ENCODE measurements around the gene DEFB113. TPM values are rescaled to one million over a fixed set of nuclear protein-coding genes. Genes with fewer than 3 reads are reported as not detected.

DEFB113 gene
- total and polyA plus RNA-seq, 2 experiments from 2014 or later: not detected

DNA sequence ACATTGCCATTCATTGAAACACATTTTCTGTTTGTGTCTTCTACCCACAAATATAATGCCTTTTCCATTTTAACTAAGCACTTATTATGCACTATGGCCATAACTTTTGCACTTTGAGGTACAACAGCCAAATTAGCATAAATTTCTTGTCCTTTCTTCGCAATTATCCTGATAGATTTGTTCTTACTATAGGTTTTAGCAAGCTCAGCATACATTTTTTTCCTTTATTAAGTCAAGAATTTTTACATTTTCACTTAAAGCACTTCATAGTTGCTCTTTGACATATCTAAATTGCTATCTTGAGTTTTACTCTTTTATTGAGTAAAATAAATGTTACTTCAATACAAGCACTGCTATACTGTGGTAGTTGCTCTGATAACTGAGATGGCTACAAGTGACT is 11.2 kb downstream of the DEFB113 start:
- Histone ChIP-seq H3K9me2 (ENCODE audit: insufficient read depth) (no peaks in the 10 kb centered on the region), H3K4me1 (ENCODE audit: insufficient read depth) (no peaks in the 10 kb centered on the region; the same call in 1 of the 2 replicates), H3K4me2 (no peak overlapping the region), H3F3A (replicated peaks; ENCODE audit: low read depth) (no peaks in the 10 kb centered on the region), H4K20me1 (replicated peaks; ENCODE audit: insufficient read depth) (no peaks in the 10 kb centered on the region), H3K79me2 (replicated peaks; ENCODE audit: insufficient read depth) (no peaks in the 10 kb centered on the region), H3K36me3 (ENCODE audit: insufficient read depth) (peaks cover 3% of the 10 kb centered on the region; the same call in 1 of the 2 replicates), H3K27ac (ENCODE audit: low read depth) (no peak overlapping the region), H3K4me3 (no peak overlapping the region), H2AFZ (no peak overlapping the region), H3K27me3 (ENCODE audit: insufficient read depth) (no peaks in the 10 kb centered on the region)
- Mint-ChIP-seq H3K9me3 (peaks cover 8% of the 10 kb centered on the region; the same call in 2 of the 3 replicates), H3K4me1 (no peaks in the 10 kb centered on the region), H3K36me3 (ENCODE audit: low read depth) (peaks cover 11% of the 10 kb centered on the region; the same call in 2 of the 3 replicates), H3K27ac (no peak overlapping the region), H3K4me3 (no peak overlapping the region), H3K27me3 (ENCODE audit: insufficient read depth, low read depth, poor library complexity) (no peaks in the 10 kb centered on the region)
- no peak for DNase-seq (ENCODE audit: low spot score)
- no peak for TF ChIP-seq EZH2 (IDR thresholded peaks at IDR 0.05; ENCODE audit: low read depth, unreplicated experiment)
- TF ChIP-seq ZNF462 (CRISPR knock-in tag; IDR thresholded peaks at IDR 0.05): no peak
- no peak for TF ChIP-seq REST (IDR thresholded peaks at IDR 0.05; ENCODE audit: unreplicated experiment)
- no peak for TF ChIP-seq ZNF331 (CRISPR knock-in tag; IDR thresholded peaks at IDR 0.05; ENCODE audit: low read depth)
- TF ChIP-seq STAT1 (IDR thresholded peaks at IDR 0.05; ENCODE audit: unreplicated experiment): no peak
- TF ChIP-seq, protein P1, sequence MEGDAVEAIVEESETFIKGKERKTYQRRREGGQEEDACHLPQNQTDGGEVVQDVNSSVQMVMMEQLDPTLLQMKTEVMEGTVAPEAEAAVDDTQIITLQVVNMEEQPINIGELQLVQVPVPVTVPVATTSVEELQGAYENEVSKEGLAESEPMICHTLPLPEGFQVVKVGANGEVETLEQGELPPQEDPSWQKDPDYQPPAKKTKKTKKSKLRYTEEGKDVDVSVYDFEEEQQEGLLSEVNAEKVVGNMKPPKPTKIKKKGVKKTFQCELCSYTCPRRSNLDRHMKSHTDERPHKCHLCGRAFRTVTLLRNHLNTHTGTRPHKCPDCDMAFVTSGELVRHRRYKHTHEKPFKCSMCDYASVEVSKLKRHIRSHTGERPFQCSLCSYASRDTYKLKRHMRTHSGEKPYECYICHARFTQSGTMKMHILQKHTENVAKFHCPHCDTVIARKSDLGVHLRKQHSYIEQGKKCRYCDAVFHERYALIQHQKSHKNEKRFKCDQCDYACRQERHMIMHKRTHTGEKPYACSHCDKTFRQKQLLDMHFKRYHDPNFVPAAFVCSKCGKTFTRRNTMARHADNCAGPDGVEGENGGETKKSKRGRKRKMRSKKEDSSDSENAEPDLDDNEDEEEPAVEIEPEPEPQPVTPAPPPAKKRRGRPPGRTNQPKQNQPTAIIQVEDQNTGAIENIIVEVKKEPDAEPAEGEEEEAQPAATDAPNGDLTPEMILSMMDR (conservative IDR thresholded peaks at IDR 0.05; ENCODE audit: low read depth in 2 of 2): no peak
- TF ChIP-seq EZH2phosphoT487 (IDR thresholded peaks at IDR 0.05; ENCODE audit: unreplicated experiment): no peak
- TF ChIP-seq ETS1 (IDR thresholded peaks at IDR 0.05): no peak
- no peak for TF ChIP-seq POLR2AphosphoS5 (IDR thresholded peaks at IDR 0.05; ENCODE audit: low read depth)
- no peak for TF ChIP-seq JUNB (IDR thresholded peaks at IDR 0.05; ENCODE audit: unreplicated experiment)
- TF ChIP-seq NANOG (IDR thresholded peaks at IDR 0.05; ENCODE audit: borderline replicate concordance): no peak
- no peak for TF ChIP-seq ZNF114 (CRISPR knock-in tag; IDR thresholded peaks at IDR 0.05)
- no peak for TF ChIP-seq CREB1 (CRISPR knock-in tag; IDR thresholded peaks at IDR 0.05; ENCODE audit: low read depth)
- ATAC-seq: no peak

All from GM23338 (cell line).